Stomach (tissue), 19 donors: ENCODE measurements around the gene SMYD5. TPM values are rescaled to one million over a fixed set of nuclear protein-coding genes. Genes with fewer than 3 reads are reported as not detected.
A peak's percentile ranks its signal among the peaks of the same experiment; 100 is the strongest.
"Not testable (repeated sequence)": the region's sequence is repeated elsewhere in the genome, so short reads cannot be mapped to it uniquely, and the experiment has no call there.

Experiments used
- DNase-seq, 2 donors: peaks; one replicate each; pipeline versions ENCODE4 v3.0.0 to v3.0.0-alpha.2; 2013 to 2019
- H3K27ac ChIP-seq, 5 donors: fragments of 200-600 bp in 4 of 5; sonication (generic) in 4 of 5; one replicate each; pipeline ENCODE4 v1.5.1; 2013 to 2019; ENCODE audit warnings: mild to moderate bottlenecking in 1 of 5, moderate library complexity in 1 of 5
- H3K27me3 ChIP-seq, 3 donors: fragments of 200-600 bp; sonication (generic); one replicate each; pipeline ENCODE4 v1.5.1; 2017 to 2019; ENCODE audit warnings: mixed run types in 1 of 3
- H3K36me3 ChIP-seq, 4 donors: fragments of 200-600 bp; sonication (generic); 1 replicate in 3 of 4; 2 replicates in 1 of 4; pipeline ENCODE4 v1.5.1; 2016 to 2019
- H3K4me1 ChIP-seq, 4 donors: fragments of 200-600 bp; sonication (generic); one replicate each; pipeline ENCODE4 v1.5.1; 2016 to 2019
- H3K4me3 ChIP-seq, 4 donors: fragments of 200-600 bp; sonication (generic) in 3 of 4; one replicate each; pipeline ENCODE4 v1.5.1; 2016 to 2019; ENCODE audit warnings: mild to moderate bottlenecking in 1 of 4
- H3K9me3 ChIP-seq, 4 donors: fragments of 200-600 bp; sonication (generic); one replicate each; pipeline ENCODE4 v1.5.1; 2016 to 2019
- EP300 ChIP-seq: sonication (generic); formaldehyde crosslinking; IDR thresholded peaks from one replicate; pipeline ENCODE4 v1.6.1; 2017; ENCODE audit warnings: antibody characterized with exemption
- POLR2A ChIP-seq, 4 donors: fragments of 450-650 bp; IDR thresholded peaks; one replicate each; pipeline ENCODE4 v1.6.1; 2016; ENCODE audit warnings: antibody characterized with exemption in 4 of 4, control low read depth in 2 of 4, mild to moderate bottlenecking in 1 of 4, moderate library complexity in 1 of 4
- POLR2AphosphoS5 ChIP-seq, 3 donors: sonication (generic); formaldehyde crosslinking; IDR thresholded peaks; one replicate each; pipeline ENCODE4 v1.6.1; 2016; ENCODE audit warnings: antibody characterized with exemption in 3 of 3
- WGBS, 5 donors: extraction: QIAGEN DNeasy Blood & Tissue Kit in 3 of 5; methylation state at CpG; one replicate each; pipeline versions ENCODE4 v1.1.5 to v1.1.7; 2013 to 2018; 5-methylcytosine and 5-hydroxymethylcytosine counted together
- intact Hi-C: fragments of 100-400 bp; cut with DNase I; formaldehyde crosslinking; loops from one replicate; pipeline ENCODE4 v1.15.1; 2023; ENCODE audit warnings: low total_unique reads
- long read RNA-seq, 10 donors: transcript quantifications; one replicate each; lab custom pipeline, GENCODE V29; 2026
- polyA plus RNA-seq, 3 donors: library from polyadenylated mRNA; stranded (reverse); fragments of 200-250 nt; gene quantifications; one replicate each; pipeline ENCODE4 v1.2.3, GENCODE V29; 2013
- total RNA-seq, 5 donors: library from RNA; depleted of rRNA; stranded (reverse); fragments of >200 nt; gene quantifications; one replicate each; pipeline versions ENCODE4 v1.1.0 to v1.2.3, GENCODE V29; 2014 to 2016
- TF ChIP-seq, protein P1 (sequence below), 7 experiments: fragments of 450-650 bp in 4 of 7; fragments of 200-600 bp in 3 of 7; sonication (generic) in 3 of 7; IDR thresholded peaks; one replicate each; pipeline ENCODE4 v1.5.1; 2016 to 2019; ENCODE audit warnings: antibody characterized with exemption in 7 of 7, control low read depth in 2 of 7, mild to moderate bottlenecking in 1 of 7
- donor health status: healthy with polysubstance abuse.
- donor health status: Bipolar disorder and iron deficiency.
- donor health status: healthy.

The SMYD5 gene
- total RNA-seq (100 to 1,000 TPM in 1 of 5 donors, 10 to 100 TPM in 2, 1 to 10 TPM in 2; 3.5 to 136 (median 12.9) TPM), polyA plus RNA-seq (10 to 100 TPM; 11.3 to 13.1 (median 13.0) TPM)
- long read RNA-seq, donor 1, result 0 reads
- long read RNA-seq, donor 2, partial matches to known transcripts, result 0 of 1 reads
- long read RNA-seq, donor 2, other reads (novel, unspliced or antisense), result 0 of 1 reads
- long read RNA-seq, donor 3, partial matches to known transcripts, result 0 of 3 reads
- long read RNA-seq, donor 3, other reads (novel, unspliced or antisense), result 0 of 3 reads
- long read RNA-seq, donor 4, partial matches to known transcripts, result 0 of 2 reads
- long read RNA-seq, donor 4, other reads (novel, unspliced or antisense), result 0 of 2 reads
- long read RNA-seq, donor 5, partial matches to known transcripts, result 20 of 21 reads
- long read RNA-seq, donor 5, other reads (novel, unspliced or antisense), result 0 of 21 reads
- long read RNA-seq, donor 6, result 0 reads
- long read RNA-seq, donor 7, partial matches to known transcripts, result 5 of 44 reads
- long read RNA-seq, donor 7, other reads (novel, unspliced or antisense), result 38 of 44 reads
- long read RNA-seq, donor 8, result 0 reads
- long read RNA-seq, donor 9, result 0 reads
- long read RNA-seq, donor 10, partial matches to known transcripts, result 0 of 2 reads
- long read RNA-seq, donor 10, other reads (novel, unspliced or antisense), result 0 of 2 reads

GRCh38 chr2:73214120-73215035, at the start of gene SMYD5:
SMYD5 (plus strand) TSS chr2:73214245; CDS start chr2:73214267, 22 bp downstream.
- peak within 1 kb of the TSS; percentile 80 to 100 (median 90) for H3K4me3 ChIP-seq
- H3K9me3 ChIP-seq, result no peaks in the 10 kb centered on the region
- 0 to 1% (median 1%) methylated on average over 38 to 64 of the region's 64 CpGs for WGBS, 5 donors
- no peak for TF ChIP-seq POLR2A (IDR thresholded peaks at IDR 0.05)
- peak in 2 of 3 donors; percentile 59 to 81 for TF ChIP-seq POLR2AphosphoS5 (IDR thresholded peaks at IDR 0.05)
- H3K27ac ChIP-seq, result peak within 1 kb of the TSS; percentile 13 to 86 (median 78)
- H3K36me3 ChIP-seq, result peaks cover 0 to 12% (median 6%) of the 10 kb centered on the region in 4 donors
- peaks cover 4 to 30% (median 26%) of the 10 kb centered on the region in 4 donors for H3K4me1 ChIP-seq
- intact Hi-C loops, result no loop called here
- DNase-seq, result peak; percentile 84 to 94
- no peaks in the 10 kb centered on the region for H3K27me3 ChIP-seq

- 59 to 70% (median 62%) methylated on average over 9 to 11 of the region's 11 CpGs; no CpG with 5 or more reads in 1 of the 5 donors for WGBS, 5 donors
- H3K9me3 ChIP-seq, intact Hi-C loops, H3K27ac ChIP-seq, H3K36me3 ChIP-seq, H3K4me1 ChIP-seq, H3K4me3 ChIP-seq: not testable (repeated sequence)
- DNase-seq, result peak in 1 of 2 donors; percentile 11
- peaks cover 0 to 11% (median 0%) of the 10 kb centered on the region in 3 donors for H3K27me3 ChIP-seq
These were observed 48.1 kb upstream of the SMYD5 start for GRCh38 chr2:73165978-73166377.

GRCh38 chr2:73166813-73167212, 47.2 kb upstream of the SMYD5 start:
- H3K4me3 ChIP-seq, intact Hi-C loops, H3K36me3 ChIP-seq, H3K27ac ChIP-seq, H3K4me1 ChIP-seq, DNase-seq, H3K9me3 ChIP-seq: not testable (repeated sequence)
- H3K27me3 ChIP-seq, result peaks cover 0 to 11% (median 0%) of the 10 kb centered on the region in 3 donors
- 61 to 100% (median 93%) methylated on average over 1 to 4 of the region's 8 CpGs for WGBS, 5 donors

DNA sequence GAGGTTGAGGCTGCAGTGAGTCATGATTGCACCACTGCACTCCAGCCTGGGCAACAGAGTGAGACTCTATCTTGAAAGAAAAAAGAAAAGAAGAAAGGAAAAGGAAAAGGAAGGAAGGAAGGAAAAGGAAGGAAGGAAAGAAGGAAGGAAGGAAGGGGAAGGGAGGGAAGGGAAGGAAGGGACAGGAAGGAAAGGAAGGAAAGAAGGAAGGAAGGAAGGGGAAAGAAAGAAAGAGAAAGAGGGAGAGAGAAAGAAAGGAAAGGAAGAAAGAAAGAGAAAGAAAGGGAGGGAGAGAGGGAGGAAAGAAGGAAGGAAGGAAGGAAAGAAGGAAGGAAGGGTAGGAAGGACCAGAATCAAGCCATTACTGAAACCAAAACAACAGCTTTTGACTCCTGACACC, 45.7 kb upstream of the SMYD5 start:
- H3K9me3 ChIP-seq, H3K27ac ChIP-seq, H3K4me3 ChIP-seq, intact Hi-C loops, DNase-seq, H3K4me1 ChIP-seq, H3K36me3 ChIP-seq: not testable (repeated sequence)
- H3K27me3 ChIP-seq, result peaks cover 0 to 16% (median 0%) of the 10 kb centered on the region in 3 donors

- intact Hi-C loops, result loop anchor here (10.0 kb wide), 1 partner anchor 276 kb away; no protein-coding TSS in a partner anchor
- H3K27me3 ChIP-seq, result peaks cover 0 to 31% (median 3%) of the 10 kb centered on the region in 3 donors
- not testable (repeated sequence) for H3K27ac ChIP-seq, H3K4me3 ChIP-seq, DNase-seq, H3K36me3 ChIP-seq, H3K4me1 ChIP-seq, H3K9me3 ChIP-seq
- 45 to 69% (median 64%) methylated on average over 4 to 6 of the region's 7 CpGs for WGBS, 5 donors
These were observed 43.7 kb upstream of the SMYD5 start for GRCh38 chr2:73170341-73170740.

GRCh38 chr2:73172963-73173362, 41.1 kb upstream of the SMYD5 start:
- H3K4me3 ChIP-seq, result no peak overlapping the region
- TF ChIP-seq POLR2AphosphoS5 (IDR thresholded peaks at IDR 0.05) (no peak), EP300 (no peak), POLR2A (IDR thresholded peaks at IDR 0.05) (no peak)
- TF ChIP-seq, protein P1, sequence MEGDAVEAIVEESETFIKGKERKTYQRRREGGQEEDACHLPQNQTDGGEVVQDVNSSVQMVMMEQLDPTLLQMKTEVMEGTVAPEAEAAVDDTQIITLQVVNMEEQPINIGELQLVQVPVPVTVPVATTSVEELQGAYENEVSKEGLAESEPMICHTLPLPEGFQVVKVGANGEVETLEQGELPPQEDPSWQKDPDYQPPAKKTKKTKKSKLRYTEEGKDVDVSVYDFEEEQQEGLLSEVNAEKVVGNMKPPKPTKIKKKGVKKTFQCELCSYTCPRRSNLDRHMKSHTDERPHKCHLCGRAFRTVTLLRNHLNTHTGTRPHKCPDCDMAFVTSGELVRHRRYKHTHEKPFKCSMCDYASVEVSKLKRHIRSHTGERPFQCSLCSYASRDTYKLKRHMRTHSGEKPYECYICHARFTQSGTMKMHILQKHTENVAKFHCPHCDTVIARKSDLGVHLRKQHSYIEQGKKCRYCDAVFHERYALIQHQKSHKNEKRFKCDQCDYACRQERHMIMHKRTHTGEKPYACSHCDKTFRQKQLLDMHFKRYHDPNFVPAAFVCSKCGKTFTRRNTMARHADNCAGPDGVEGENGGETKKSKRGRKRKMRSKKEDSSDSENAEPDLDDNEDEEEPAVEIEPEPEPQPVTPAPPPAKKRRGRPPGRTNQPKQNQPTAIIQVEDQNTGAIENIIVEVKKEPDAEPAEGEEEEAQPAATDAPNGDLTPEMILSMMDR (IDR thresholded peaks at IDR 0.05), result no peak
- no peak overlapping the region for H3K27ac ChIP-seq
- H3K27me3 ChIP-seq, result peaks cover 0 to 51% (median 16%) of the 10 kb centered on the region in 3 donors
- H3K36me3 ChIP-seq, result no peaks in the 10 kb centered on the region
- intact Hi-C loops, result loop anchor here (10.0 kb wide), 1 partner anchor 278 kb away; no protein-coding TSS in a partner anchor
- H3K9me3 ChIP-seq, result no peaks in the 10 kb centered on the region
- peaks cover 20 to 31% (median 29%) of the 10 kb centered on the region in 4 donors for H3K4me1 ChIP-seq
- DNase-seq, result peak in 1 of 2 donors; percentile 61
- 78 to 86% (median 80%) methylated on average over 6 of the region's 6 CpGs for WGBS, 5 donors
